Esophagus muscularis mucosa (tissue), 4 donors: ENCODE results near the gene ZBP1.

Source experiments
- EP300 ChIP-seq: sonication (generic); formaldehyde crosslinking; IDR thresholded peaks from one replicate; pipeline ENCODE4 v1.6.1; 2017; ENCODE audit warnings: antibody characterized with exemption
- POLR2A ChIP-seq: fragments of 450-650 bp; IDR thresholded peaks from one replicate; pipeline ENCODE4 v1.6.1; 2017; ENCODE audit warnings: antibody characterized with exemption, moderate library complexity, mild to moderate bottlenecking, low read depth
- TF ChIP-seq, protein P1 (sequence below), 3 experiments: fragments of 200-600 bp in 2 of 3; fragments of 450-650 bp in 1 of 3; sonication (generic) in 2 of 3; IDR thresholded peaks; one replicate each; pipeline ENCODE4 v1.5.1; 2017 to 2019; ENCODE audit warnings: antibody characterized with exemption in 3 of 3, mild to moderate bottlenecking in 2 of 3, moderate library complexity in 1 of 3

DNA sequence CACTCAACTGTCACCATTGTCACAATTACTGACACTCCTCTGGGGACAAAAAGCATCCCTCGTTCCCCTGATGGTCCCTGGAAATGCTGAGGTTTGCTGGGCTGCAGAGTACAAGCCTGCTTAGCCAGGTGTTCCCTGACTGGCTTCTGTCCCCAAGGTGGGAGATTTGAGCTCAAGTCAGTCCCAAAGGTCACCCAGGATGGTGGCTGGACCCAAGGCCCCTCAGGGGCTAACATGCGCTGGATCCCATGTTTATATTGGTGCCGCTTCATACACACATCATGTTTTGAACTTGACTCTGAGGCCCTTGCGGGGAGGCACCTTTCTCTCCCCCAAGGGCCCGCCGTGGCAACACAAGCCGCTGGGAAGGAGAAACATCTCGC lies 45.4 kb upstream of the ZBP1 start:
- TF ChIP-seq POLR2A (no peak), EP300 (no peak)
- TF ChIP-seq, protein P1, sequence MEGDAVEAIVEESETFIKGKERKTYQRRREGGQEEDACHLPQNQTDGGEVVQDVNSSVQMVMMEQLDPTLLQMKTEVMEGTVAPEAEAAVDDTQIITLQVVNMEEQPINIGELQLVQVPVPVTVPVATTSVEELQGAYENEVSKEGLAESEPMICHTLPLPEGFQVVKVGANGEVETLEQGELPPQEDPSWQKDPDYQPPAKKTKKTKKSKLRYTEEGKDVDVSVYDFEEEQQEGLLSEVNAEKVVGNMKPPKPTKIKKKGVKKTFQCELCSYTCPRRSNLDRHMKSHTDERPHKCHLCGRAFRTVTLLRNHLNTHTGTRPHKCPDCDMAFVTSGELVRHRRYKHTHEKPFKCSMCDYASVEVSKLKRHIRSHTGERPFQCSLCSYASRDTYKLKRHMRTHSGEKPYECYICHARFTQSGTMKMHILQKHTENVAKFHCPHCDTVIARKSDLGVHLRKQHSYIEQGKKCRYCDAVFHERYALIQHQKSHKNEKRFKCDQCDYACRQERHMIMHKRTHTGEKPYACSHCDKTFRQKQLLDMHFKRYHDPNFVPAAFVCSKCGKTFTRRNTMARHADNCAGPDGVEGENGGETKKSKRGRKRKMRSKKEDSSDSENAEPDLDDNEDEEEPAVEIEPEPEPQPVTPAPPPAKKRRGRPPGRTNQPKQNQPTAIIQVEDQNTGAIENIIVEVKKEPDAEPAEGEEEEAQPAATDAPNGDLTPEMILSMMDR (IDR thresholded peaks at IDR 0.05), result no peak
